Astrocyte of the spinal cord (primary cell): ENCODE results near the gene R3HDM2.
"Not testable (repeated sequence)": the region's sequence is repeated elsewhere in the genome, so short reads cannot be mapped to it uniquely, and the experiment has no call there.

Experiments
- DNase-seq: peaks from one replicate; pipeline ENCODE4 v3.0.0; 2011; ENCODE audit warnings: low read depth, low spot score
- H3K4me3 ChIP-seq: 2 replicates; pipeline ENCODE4 v1.5.1; 2011; ENCODE audit warnings: low read depth, mild to moderate bottlenecking, low read length, moderate library complexity
- CTCF ChIP-seq: IDR thresholded peaks from 2 replicates; pipeline ENCODE4 v1.5.1; 2012; ENCODE audit warnings: low read depth, mild to moderate bottlenecking, low read length, inconsistent platforms
- in situ Hi-C: cut with HindIII; loops from 2 replicates; pipeline ENCODE4 v1.10.0; 2017; ENCODE audit warnings: low sequenced_read_pairs

Gene R3HDM2

DNA sequence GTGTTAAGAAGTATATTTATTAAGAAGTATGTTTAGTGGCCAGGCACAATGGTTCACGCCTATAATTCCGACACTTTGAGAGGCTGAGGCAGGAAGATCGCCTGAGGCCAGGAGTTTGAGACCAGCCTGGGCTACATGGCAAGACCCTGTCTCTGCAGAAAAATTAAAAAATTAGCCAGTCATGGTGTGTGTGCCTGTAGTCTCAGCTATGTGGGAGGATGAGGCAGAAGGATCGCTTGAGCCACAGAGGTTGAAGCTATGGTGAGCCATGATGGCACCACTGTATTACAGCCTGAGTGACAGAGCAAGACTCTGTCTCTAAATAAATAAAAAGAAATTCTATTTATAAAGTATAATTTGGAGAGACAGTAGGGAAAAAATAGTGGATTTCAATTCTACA, 20.3 kb downstream of the R3HDM2 start:
- in situ Hi-C loops, result no loop called here
- H3K4me3 ChIP-seq, result no peak overlapping the region
- no peak for DNase-seq
- no peak for TF ChIP-seq CTCF

GRCh38 chr12:57404966-57405640, 25.7 kb downstream of the R3HDM2 start:
- no peak for DNase-seq
- no peak for TF ChIP-seq CTCF
- H3K4me3 ChIP-seq, result no peak overlapping the region
- in situ Hi-C loops, result no loop called here

DNA sequence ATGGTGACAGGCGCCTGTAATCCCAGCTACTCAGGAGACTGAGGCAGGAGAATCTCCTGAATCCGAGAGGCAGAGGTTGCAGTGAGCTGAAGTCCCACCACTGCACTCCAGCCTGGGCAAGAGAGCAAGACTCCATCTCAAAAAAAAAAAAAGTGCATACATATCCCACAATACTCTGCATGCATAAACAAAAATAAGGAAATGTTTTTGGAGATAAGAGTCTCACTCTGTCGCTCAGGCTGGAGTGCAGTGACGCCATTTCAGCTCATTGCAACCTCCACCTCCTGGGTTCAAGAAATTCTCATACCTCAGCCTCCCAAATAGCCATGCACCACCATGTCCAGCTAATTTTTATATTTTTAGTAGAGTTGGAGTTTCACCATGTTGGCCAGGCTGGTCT, 28.7 kb downstream of the R3HDM2 start:
- DNase-seq, in situ Hi-C loops, H3K4me3 ChIP-seq: not testable (repeated sequence)

GRCh38 chr12:57401165-57401564, 29.7 kb downstream of the R3HDM2 start:
- in situ Hi-C loops, result no loop called here
- DNase-seq, result no peak
- TF ChIP-seq CTCF, result no peak
- no peak overlapping the region for H3K4me3 ChIP-seq

DNA sequence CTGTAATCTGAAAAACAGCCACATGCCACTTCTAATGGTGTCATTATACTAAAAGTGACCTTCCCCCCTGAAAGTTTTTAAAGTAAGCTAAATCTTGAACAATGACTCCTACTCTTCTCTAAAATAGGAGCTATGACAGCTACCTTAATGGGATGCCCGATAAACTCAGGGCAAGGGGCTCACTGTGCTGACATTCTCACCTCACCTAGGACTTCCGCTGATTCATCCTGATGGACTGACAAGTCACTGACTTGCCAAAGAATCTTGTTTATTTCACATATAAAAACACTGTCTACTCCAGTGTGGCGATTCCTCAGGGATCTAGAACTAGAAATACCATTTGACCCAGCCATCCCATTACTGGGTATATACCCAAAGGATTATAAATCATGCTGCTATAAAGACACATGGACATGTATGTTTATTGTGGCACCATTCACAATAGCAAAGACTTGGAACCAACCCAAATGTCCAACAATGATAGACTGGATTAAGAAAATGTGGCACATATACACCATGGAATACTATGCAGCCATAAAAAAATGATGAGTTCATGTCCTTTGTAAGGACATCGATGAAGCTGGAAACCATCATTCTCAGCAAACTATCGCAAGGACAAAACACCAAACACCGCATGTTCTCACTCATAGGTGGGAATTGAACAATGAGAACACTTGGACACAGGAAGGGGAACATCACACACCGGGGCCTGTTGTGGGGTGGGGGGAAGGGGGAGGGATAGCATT, 31.0 kb downstream of the R3HDM2 start:
- H3K4me3 ChIP-seq, DNase-seq, in situ Hi-C loops: not testable (repeated sequence)

GRCh38 chr12:57397441-57397840, 33.4 kb downstream of the R3HDM2 start:
- in situ Hi-C loops, result no loop called here
- DNase-seq, result no peak
- H3K4me3 ChIP-seq, result no peak overlapping the region
- TF ChIP-seq CTCF, result no peak

GRCh38 chr12:57395121-57395520, 35.7 kb downstream of the R3HDM2 start:
- in situ Hi-C loops, result no loop called here
- no peak for DNase-seq
- no peak overlapping the region for H3K4me3 ChIP-seq
- TF ChIP-seq CTCF, result no peak
